Measurements from ENCODE around the gene IDNK. TPM values are rescaled to one million over a fixed set of nuclear protein-coding genes. Genes with fewer than 3 reads are reported as not detected.

Gene IDNK
- total and polyA plus RNA-seq, 2 of the 8 experiments (the other 6 are each of a cell fraction or from before 2014, with no cell fraction given) = 0.29 to 0.48 TPM

GRCh38 chr9:83599071-83599470 lies 23.9 kb upstream of the IDNK start:
- Histone ChIP-seq H3K27ac (ENCODE audit: low read depth, low read length) (no peak overlapping the region), H3K4ac (replicated peaks; ENCODE audit: insufficient read length, low read depth, low read length) (no peak overlapping the region), H2BK5ac (ENCODE audit: low read depth, low read length) (no peak overlapping the region), H3K4me1 (replicated peaks in 1 of 4; ENCODE audit: control insufficient read depth in 3 of 4, insufficient read depth in 4 of 4, low read length in 3 of 4) (no peaks in the 10 kb centered on the region), H4K5ac (ENCODE audit: insufficient read length, low read depth, low read length) (no peak overlapping the region), H4K91ac (replicated peaks; ENCODE audit: insufficient read length, low read length) (no peak overlapping the region), H3K79me2 (ENCODE audit: control insufficient read depth in 1 of 2, insufficient read depth in 2 of 2, low read length in 2 of 2) (no peaks in the 10 kb centered on the region), H3K79me1 (ENCODE audit: low read depth, low read length) (no peaks in the 10 kb centered on the region), H3K23ac (ENCODE audit: insufficient read length) (no peak overlapping the region), H3K18ac (ENCODE audit: extremely low read depth, low read length) (no peak overlapping the region), H2AFZ (ENCODE audit: low read length) (no peak overlapping the region), H3K9me3 (ENCODE audit: insufficient read depth in 2 of 2, low read depth in 1 of 2, low read length in 1 of 2) (no peaks in the 10 kb centered on the region), H2BK15ac (ENCODE audit: low read length) (no peak overlapping the region), H3K4me3 (ENCODE audit: extremely low read depth in 1 of 4, insufficient read depth in 2 of 4, low read depth in 3 of 4, low read length in 4 of 4) (no peak overlapping the region), H2AK5ac (ENCODE audit: low read depth, low read length) (no peak overlapping the region), H3K27me3 (replicated peaks in 1 of 4; ENCODE audit: control insufficient read depth in 3 of 4, extremely low read depth in 1 of 4, insufficient read depth in 3 of 4, low read length in 3 of 4) (no peaks in the 10 kb centered on the region), H3K14ac (ENCODE audit: insufficient read length) (no peak overlapping the region), H3K56ac (replicated peaks; ENCODE audit: insufficient read length, low read depth, low read length) (no peak overlapping the region), H2BK120ac (replicated peaks; ENCODE audit: low read depth, low read length) (no peak overlapping the region), H3K36me3 (ENCODE audit: control insufficient read depth in 2 of 4, insufficient read depth in 4 of 4, low read length in 3 of 4) (no peaks in the 10 kb centered on the region), H3K9ac (replicated peaks in 1 of 4; ENCODE audit: extremely low read depth in 1 of 4, low read depth in 3 of 4, low read length in 3 of 4) (no peak overlapping the region), H4K20me1 (replicated peaks in 1 of 2; ENCODE audit: control insufficient read depth in 1 of 2, insufficient read depth in 2 of 2, low read length in 2 of 2) (no peaks in the 10 kb centered on the region), H2BK20ac (ENCODE audit: low read length) (no peak overlapping the region), H3K4me2 (ENCODE audit: insufficient read depth in 1 of 2, low read depth in 2 of 2, low read length in 2 of 2) (no peak overlapping the region), H3K23me2 (ENCODE audit: low read depth, low read length) (no peaks in the 10 kb centered on the region), H4K8ac (ENCODE audit: extremely low read depth, insufficient read depth, low read length) (no peak overlapping the region), H2BK12ac (ENCODE audit: low read depth, low read length) (no peak overlapping the region)
- no peak for TF ChIP-seq TAF1 (IDR thresholded peaks at IDR 0.05; ENCODE audit: low read depth, low read length)
- CTCF ChIA-PET (ENCODE audit: partially characterized antibody) = interaction anchor here (1.4 to 5.4 kb wide), 5 partner anchors 13 to 379 kb away, joined by 3 to 58 read pairs (median 25); no protein-coding TSS in a partner anchor
- WGBS, 2 experiments (ENCODE audit: extremely low coverage in 1 of 2, insufficient coverage in 1 of 2, insufficient read length in 1 of 2, insufficient replicate concordance in 2 of 2, low coverage in 1 of 2, low lambda C conversion rate in 2 of 2, missing lambda C conversion rate in 1 of 2) = 77% methylated on average over 4 of the region's 4 CpGs; no CpG with 5 or more reads in 1 of the 2 experiments
- no peak for DNase-seq (ENCODE audit: low read depth in 1 of 2, low spot score in 2 of 2)
- FAIRE-seq = no peak
- POLR2A ChIA-PET (ENCODE audit: partially characterized antibody) = no interaction called here

Measured in H1 (cell line).